ENCODE measurements around the gene PRDX4.

DNA sequence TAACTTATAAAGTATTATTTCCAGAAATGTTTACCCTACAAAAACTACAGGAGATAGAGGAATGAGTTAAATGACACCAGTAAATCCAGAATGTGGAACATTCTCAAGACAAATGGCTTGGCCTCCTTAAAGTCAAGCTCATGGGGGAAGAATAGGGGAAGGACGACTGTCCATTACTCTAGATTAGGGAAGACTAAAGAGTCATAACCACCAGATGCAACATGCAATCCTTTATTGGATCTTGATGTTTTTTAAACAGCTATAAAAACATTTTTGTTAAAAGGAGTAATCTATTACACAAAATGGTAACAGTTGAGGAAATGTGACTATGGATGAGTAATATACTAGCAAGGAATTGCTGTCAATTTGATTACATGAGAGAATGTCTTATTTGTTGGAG is 64.7 kb downstream of the PRDX4 start:
- no peak for TF ChIP-seq CREB1 (IDR thresholded peaks at IDR 0.05; ENCODE audit: low read depth)
- TF ChIP-seq, protein P1, sequence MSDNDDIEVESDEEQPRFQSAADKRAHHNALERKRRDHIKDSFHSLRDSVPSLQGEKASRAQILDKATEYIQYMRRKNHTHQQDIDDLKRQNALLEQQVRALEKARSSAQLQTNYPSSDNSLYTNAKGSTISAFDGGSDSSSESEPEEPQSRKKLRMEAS (IDR thresholded peaks at IDR 0.05): no peak
- no peak for TF ChIP-seq YY1 (IDR thresholded peaks at IDR 0.05; ENCODE audit: low read depth)
- no peak for TF ChIP-seq ZBTB7A (IDR thresholded peaks at IDR 0.05; ENCODE audit: low read depth)
- no peak for TF ChIP-seq EGR1 (IDR thresholded peaks at IDR 0.05)
- TF ChIP-seq EP300 (IDR thresholded peaks at IDR 0.05; ENCODE audit: borderline replicate concordance): no peak
- TF ChIP-seq CEBPB (IDR thresholded peaks at IDR 0.05): no peak
- TF ChIP-seq, protein P2, sequence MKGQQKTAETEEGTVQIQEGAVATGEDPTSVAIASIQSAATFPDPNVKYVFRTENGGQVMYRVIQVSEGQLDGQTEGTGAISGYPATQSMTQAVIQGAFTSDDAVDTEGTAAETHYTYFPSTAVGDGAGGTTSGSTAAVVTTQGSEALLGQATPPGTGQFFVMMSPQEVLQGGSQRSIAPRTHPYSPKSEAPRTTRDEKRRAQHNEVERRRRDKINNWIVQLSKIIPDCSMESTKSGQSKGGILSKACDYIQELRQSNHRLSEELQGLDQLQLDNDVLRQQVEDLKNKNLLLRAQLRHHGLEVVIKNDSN (IDR thresholded peaks at IDR 0.05): no peak
- TF ChIP-seq, protein P3, sequence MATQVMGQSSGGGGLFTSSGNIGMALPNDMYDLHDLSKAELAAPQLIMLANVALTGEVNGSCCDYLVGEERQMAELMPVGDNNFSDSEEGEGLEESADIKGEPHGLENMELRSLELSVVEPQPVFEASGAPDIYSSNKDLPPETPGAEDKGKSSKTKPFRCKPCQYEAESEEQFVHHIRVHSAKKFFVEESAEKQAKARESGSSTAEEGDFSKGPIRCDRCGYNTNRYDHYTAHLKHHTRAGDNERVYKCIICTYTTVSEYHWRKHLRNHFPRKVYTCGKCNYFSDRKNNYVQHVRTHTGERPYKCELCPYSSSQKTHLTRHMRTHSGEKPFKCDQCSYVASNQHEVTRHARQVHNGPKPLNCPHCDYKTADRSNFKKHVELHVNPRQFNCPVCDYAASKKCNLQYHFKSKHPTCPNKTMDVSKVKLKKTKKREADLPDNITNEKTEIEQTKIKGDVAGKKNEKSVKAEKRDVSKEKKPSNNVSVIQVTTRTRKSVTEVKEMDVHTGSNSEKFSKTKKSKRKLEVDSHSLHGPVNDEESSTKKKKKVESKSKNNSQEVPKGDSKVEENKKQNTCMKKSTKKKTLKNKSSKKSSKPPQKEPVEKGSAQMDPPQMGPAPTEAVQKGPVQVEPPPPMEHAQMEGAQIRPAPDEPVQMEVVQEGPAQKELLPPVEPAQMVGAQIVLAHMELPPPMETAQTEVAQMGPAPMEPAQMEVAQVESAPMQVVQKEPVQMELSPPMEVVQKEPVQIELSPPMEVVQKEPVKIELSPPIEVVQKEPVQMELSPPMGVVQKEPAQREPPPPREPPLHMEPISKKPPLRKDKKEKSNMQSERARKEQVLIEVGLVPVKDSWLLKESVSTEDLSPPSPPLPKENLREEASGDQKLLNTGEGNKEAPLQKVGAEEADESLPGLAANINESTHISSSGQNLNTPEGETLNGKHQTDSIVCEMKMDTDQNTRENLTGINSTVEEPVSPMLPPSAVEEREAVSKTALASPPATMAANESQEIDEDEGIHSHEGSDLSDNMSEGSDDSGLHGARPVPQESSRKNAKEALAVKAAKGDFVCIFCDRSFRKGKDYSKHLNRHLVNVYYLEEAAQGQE (IDR thresholded peaks at IDR 0.05; ENCODE audit: low read depth): no peak
- no peak for TF ChIP-seq TAF1 (IDR thresholded peaks at IDR 0.05; ENCODE audit: low read depth)
- no peak for TF ChIP-seq TCF12 (IDR thresholded peaks at IDR 0.05; ENCODE audit: low read depth)
- TF ChIP-seq RAD21 (IDR thresholded peaks at IDR 0.05; ENCODE audit: low read depth): no peak
- no peak for TF ChIP-seq TEAD4 (IDR thresholded peaks at IDR 0.05)
- TF ChIP-seq FOXM1 (IDR thresholded peaks at IDR 0.05; ENCODE audit: borderline replicate concordance, low read depth): no peak

All from Ishikawa (cell line).